ENCODE measurements around the gene FYN. TPM values are rescaled to one million over a fixed set of nuclear protein-coding genes. Genes with fewer than 3 reads are reported as not detected.

FYN gene
- total RNA-seq, 1 donor from 2014 or later = 130 TPM

DNA sequence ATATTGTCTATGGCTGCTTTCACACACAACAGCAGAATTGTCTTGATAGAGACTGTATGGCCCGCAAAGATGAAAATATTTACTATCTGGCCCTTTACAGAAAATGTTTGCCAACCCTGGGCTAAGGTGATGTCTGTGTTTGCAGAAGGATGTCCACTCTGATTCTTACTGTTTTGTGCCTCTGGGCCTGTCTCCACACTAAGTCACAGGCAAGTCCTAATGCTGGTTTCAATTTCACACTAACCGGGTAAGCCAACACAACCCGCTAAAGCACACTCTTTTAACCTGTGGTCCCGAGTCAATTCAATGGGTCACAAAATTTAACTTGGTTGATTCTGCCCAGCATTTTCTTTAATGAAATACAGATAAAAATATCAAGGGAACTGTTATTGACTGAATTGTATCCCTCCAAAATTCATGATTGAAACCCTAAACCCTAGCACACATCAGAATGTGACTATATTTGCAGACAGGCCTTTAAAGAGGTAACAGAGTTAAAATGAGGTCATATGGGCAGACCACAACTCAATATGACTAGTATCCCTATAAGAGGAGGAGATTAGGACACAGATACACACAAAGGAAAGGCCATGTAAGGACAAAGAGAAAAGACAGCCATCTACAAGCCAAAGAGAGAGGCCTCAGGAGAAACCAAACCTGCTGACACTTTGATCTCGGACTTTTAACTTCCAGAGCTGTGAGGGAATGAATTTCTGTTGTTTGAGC lies 78.4 kb downstream of the FYN start:
- H3K27me3 ChIP-seq = no peaks in the 10 kb centered on the region
- no peak for TF ChIP-seq CTCF (IDR thresholded peaks at IDR 0.05)
- no peak for TF ChIP-seq POLR2AphosphoS5 (IDR thresholded peaks at IDR 0.05; ENCODE audit: insufficient read depth in 1 of 2, low read depth in 1 of 2)
- no peak for TF ChIP-seq POLR2A (IDR thresholded peaks at IDR 0.05)
- intact Hi-C loops (cut with DNase I) = no loop called here
- DNase-seq (ENCODE audit: extremely low spot score in 2 of 2) = no peak
- H3K27ac ChIP-seq = no peak overlapping the region
- no peaks in the 10 kb centered on the region for H3K9me3 ChIP-seq
- H3K4me3 ChIP-seq = no peak overlapping the region
- H3K4me1 ChIP-seq = peaks cover 44% of the 10 kb centered on the region
- no peaks in the 10 kb centered on the region for H3K36me3 ChIP-seq

- intact Hi-C loops (cut with DNase I) = no loop called here
- no peak overlapping the region for H3K4me3 ChIP-seq
- TF ChIP-seq POLR2AphosphoS5 (IDR thresholded peaks at IDR 0.05; ENCODE audit: insufficient read depth in 1 of 2, low read depth in 1 of 2) = no peak
- TF ChIP-seq CTCF (IDR thresholded peaks at IDR 0.05) = no peak
- no peak overlapping the region for H3K27ac ChIP-seq
- DNase-seq (ENCODE audit: extremely low spot score in 2 of 2) = no peak
- no peaks in the 10 kb centered on the region for H3K9me3 ChIP-seq
- no peaks in the 10 kb centered on the region for H3K27me3 ChIP-seq
- H3K4me1 ChIP-seq = peaks cover 46% of the 10 kb centered on the region
- H3K36me3 ChIP-seq = no peaks in the 10 kb centered on the region
These were observed 79.0 kb downstream of the FYN start for GRCh38 chr6:111794300-111794699.

DNA sequence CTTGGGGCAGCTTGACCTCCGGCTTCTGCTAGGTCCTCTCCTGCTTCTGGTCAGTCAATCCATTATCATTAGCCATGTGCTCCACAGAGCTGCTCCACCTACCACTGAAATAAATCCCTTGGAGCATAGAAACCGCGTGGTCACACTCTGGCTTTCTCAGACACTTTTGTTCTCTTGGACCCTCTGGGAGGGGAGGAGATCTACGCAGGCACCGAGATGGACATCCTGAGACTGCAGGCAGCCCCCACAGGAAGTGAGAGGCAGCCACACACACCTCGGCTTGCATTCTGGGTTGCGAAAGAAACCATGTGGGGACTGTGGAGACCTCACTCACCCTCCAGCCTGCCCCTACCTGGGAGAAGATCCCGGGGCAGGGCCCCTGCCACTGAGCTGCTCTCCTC lies 79.5 kb downstream of the FYN start:
- TF ChIP-seq CTCF (IDR thresholded peaks at IDR 0.05) (no peak), POLR2A (IDR thresholded peaks at IDR 0.05) (no peak), POLR2AphosphoS5 (IDR thresholded peaks at IDR 0.05; ENCODE audit: insufficient read depth in 1 of 2, low read depth in 1 of 2) (no peak)
- DNase-seq (ENCODE audit: extremely low spot score in 2 of 2) = no peak
- Histone ChIP-seq H3K36me3 (no peaks in the 10 kb centered on the region), H3K27me3 (no peaks in the 10 kb centered on the region), H3K4me3 (peak overlapping the region in 1 of 2 donors; percentile 9), H3K27ac (no peak overlapping the region), H3K4me1 (peaks cover 52% of the 10 kb centered on the region), H3K9me3 (no peaks in the 10 kb centered on the region)
- intact Hi-C loops (cut with DNase I) = no loop called here

GRCh38 chr6:111792914-111793700 lies 80.1 kb downstream of the FYN start:
- Histone ChIP-seq H3K27me3 (no peaks in the 10 kb centered on the region), H3K9me3 (no peaks in the 10 kb centered on the region), H3K27ac (no peak overlapping the region), H3K4me3 (peak overlapping the region in 1 of 2 donors; percentile 9), H3K36me3 (no peaks in the 10 kb centered on the region), H3K4me1 (peaks cover 52% of the 10 kb centered on the region)
- TF ChIP-seq POLR2AphosphoS5 (IDR thresholded peaks at IDR 0.05; ENCODE audit: insufficient read depth in 1 of 2, low read depth in 1 of 2) (no peak), POLR2A (IDR thresholded peaks at IDR 0.05) (no peak), CTCF (IDR thresholded peaks at IDR 0.05) (no peak)
- DNase-seq (ENCODE audit: extremely low spot score in 2 of 2) = no peak
- intact Hi-C loops (cut with DNase I) = no loop called here

DNA sequence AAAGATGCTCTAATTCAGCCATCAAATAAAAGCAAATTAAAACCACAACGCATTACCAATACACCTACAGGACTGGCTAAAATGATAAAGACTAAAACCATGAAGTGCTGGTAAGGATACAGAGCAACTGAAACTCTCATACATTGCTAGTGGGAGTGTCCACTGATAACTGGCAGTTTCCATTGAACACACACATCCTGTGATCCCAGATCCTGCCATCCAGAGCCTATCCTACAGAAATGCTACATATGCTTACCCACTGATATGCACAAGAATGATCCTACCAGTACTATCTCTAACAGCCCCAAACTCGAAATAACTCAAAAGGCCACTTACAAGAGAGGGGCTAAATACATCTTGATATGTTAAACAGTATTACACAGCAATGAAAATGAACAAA lies 81.0 kb downstream of the FYN start:
- intact Hi-C loops (cut with DNase I) = no loop called here
- H3K4me3 ChIP-seq = no peak overlapping the region

More for the DNA sequence above, 81.0 kb downstream of the FYN start:
- Histone ChIP-seq H3K9me3 (no peaks in the 10 kb centered on the region), H3K27ac (no peak overlapping the region), H3K27me3 (no peaks in the 10 kb centered on the region), H3K36me3 (no peaks in the 10 kb centered on the region), H3K4me1 (peaks cover 52% of the 10 kb centered on the region)
- TF ChIP-seq POLR2AphosphoS5 (IDR thresholded peaks at IDR 0.05; ENCODE audit: insufficient read depth in 1 of 2, low read depth in 1 of 2) (no peak), CTCF (IDR thresholded peaks at IDR 0.05) (no peak), POLR2A (IDR thresholded peaks at IDR 0.05) (no peak)
- no peak for DNase-seq (ENCODE audit: extremely low spot score in 2 of 2)

Measured in vagina (tissue), 2 donors.